ENCODE measurements around the gene ANKRD44.

The ANKRD44 gene

GRCh38 chr2:197324801-197325200 lies 14.2 kb upstream of the ANKRD44 start:
- no peak for TF ChIP-seq SIN3A (IDR thresholded peaks at IDR 0.05; ENCODE audit: borderline replicate concordance, insufficient read depth, low read length)
- no peak for TF ChIP-seq TAF1 (IDR thresholded peaks at IDR 0.05; ENCODE audit: borderline replicate concordance, insufficient read depth, low read length)

- TF ChIP-seq SIN3A (IDR thresholded peaks at IDR 0.05; ENCODE audit: borderline replicate concordance, insufficient read depth, low read length) (no peak), FOXP2 (optimal IDR thresholded peaks at IDR 0.05; ENCODE audit: borderline replicate concordance, extremely low read depth, extremely low read length, insufficient read depth) (no peak), REST (IDR thresholded peaks at IDR 0.05; ENCODE audit: insufficient read depth in 1 of 2, low read depth in 2 of 2, low read length in 2 of 2) (no peak), TAF1 (IDR thresholded peaks at IDR 0.05; ENCODE audit: borderline replicate concordance, insufficient read depth, low read length) (no peak), POLR2AphosphoS5 (IDR thresholded peaks at IDR 0.05; ENCODE audit: low read depth, low read length) (no peak)
These were observed 12.4 kb upstream of the ANKRD44 start for GRCh38 chr2:197322724-197323720.

DNA sequence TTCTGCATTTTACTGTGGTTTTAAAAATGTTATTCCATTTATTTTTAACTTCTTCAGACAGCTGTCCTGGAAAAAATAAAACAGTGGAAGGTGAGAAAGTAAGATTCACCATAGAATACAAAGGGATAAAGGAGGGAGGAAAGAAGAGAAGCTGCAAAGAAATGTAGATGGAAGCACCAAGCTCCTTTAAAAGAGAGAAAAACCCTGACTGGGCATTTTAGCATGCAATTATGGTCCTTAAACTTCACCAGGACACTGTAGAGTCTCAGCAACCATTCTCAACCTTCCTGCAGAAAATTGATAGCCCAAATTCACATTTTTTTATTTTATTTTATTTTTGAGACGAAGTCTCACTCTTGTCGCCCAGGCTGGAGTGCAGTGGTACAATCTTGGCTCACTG lies 11.6 kb upstream of the ANKRD44 start:
- TF ChIP-seq TAF1 (IDR thresholded peaks at IDR 0.05; ENCODE audit: borderline replicate concordance, insufficient read depth, low read length), result no peak
- TF ChIP-seq REST (IDR thresholded peaks at IDR 0.05; ENCODE audit: insufficient read depth in 1 of 2, low read depth in 2 of 2, low read length in 2 of 2), result no peak
- TF ChIP-seq SIN3A (IDR thresholded peaks at IDR 0.05; ENCODE audit: borderline replicate concordance, insufficient read depth, low read length), result no peak
- no peak for TF ChIP-seq FOXP2 (optimal IDR thresholded peaks at IDR 0.05; ENCODE audit: borderline replicate concordance, extremely low read depth, extremely low read length, insufficient read depth)
- TF ChIP-seq POLR2AphosphoS5 (IDR thresholded peaks at IDR 0.05; ENCODE audit: low read depth, low read length), result no peak

- TF ChIP-seq REST (IDR thresholded peaks at IDR 0.05; ENCODE audit: insufficient read depth in 1 of 2, low read depth in 2 of 2, low read length in 2 of 2) (no peak), POLR2AphosphoS5 (IDR thresholded peaks at IDR 0.05; ENCODE audit: low read depth, low read length) (no peak), FOXP2 (optimal IDR thresholded peaks at IDR 0.05; ENCODE audit: borderline replicate concordance, extremely low read depth, extremely low read length, insufficient read depth) (no peak), TAF1 (IDR thresholded peaks at IDR 0.05; ENCODE audit: borderline replicate concordance, insufficient read depth, low read length) (no peak), SIN3A (IDR thresholded peaks at IDR 0.05; ENCODE audit: borderline replicate concordance, insufficient read depth, low read length) (no peak)
These were observed 4.8 kb upstream of the ANKRD44 start for GRCh38 chr2:197315371-197315770.

DNA sequence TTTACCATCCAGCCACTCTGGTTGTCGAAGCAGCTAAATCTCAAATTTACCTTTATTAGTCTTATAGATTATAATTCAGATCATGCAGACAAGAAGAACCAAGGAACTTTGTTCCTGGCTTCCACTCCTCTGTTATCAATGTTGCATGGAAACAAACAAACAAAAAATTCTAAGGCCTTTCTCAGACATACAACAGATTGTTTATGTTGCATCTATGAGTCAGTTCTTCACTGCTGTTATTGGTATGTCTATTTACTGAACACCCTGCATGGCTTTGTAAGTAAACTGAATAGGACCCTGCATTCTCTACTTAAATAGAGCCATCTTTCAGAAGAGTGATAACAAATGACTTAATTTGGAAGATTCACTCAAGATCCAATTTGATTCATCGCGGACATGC lies 1.6 kb upstream of the ANKRD44 start:
- TF ChIP-seq TAF1 (IDR thresholded peaks at IDR 0.05; ENCODE audit: borderline replicate concordance, insufficient read depth, low read length) (no peak), REST (IDR thresholded peaks at IDR 0.05; ENCODE audit: insufficient read depth in 1 of 2, low read depth in 2 of 2, low read length in 2 of 2) (no peak), FOXP2 (optimal IDR thresholded peaks at IDR 0.05; ENCODE audit: borderline replicate concordance, extremely low read depth, extremely low read length, insufficient read depth) (no peak), SIN3A (IDR thresholded peaks at IDR 0.05; ENCODE audit: borderline replicate concordance, insufficient read depth, low read length) (no peak), POLR2AphosphoS5 (IDR thresholded peaks at IDR 0.05; ENCODE audit: low read depth, low read length) (no peak)

Measured in PFSK-1 (cell line).